HG02885 (cell line): ENCODE results near the gene NME2.
A peak's percentile ranks its signal among the peaks of the same experiment; 100 is the strongest.
"Not testable (repeated sequence)": the region's sequence is repeated elsewhere in the genome, so short reads cannot be mapped to it uniquely, and the experiment has no call there.

Experiments used
- ATAC-seq: cut with Tn5 transposase; IDR thresholded peaks from one replicate; pipeline ENCODE4 v1.9.1; 2021; ENCODE audit warnings: mild to moderate bottlenecking; ENCODE audit not compliant: unreplicated experiment, poor library complexity

Gene NME2

GRCh38 chr17:51166198-51166986 is at the start of gene NME2:
NME2 (plus strand) TSS chr17:51166411; CDS start chr17:51166831, 420 bp downstream.
- ATAC-seq: peak; percentile 89

- ATAC-seq: no peak
Measured at GRCh38 chr17:51118330-51119195, 47.6 kb upstream of the NME2 start.

DNA sequence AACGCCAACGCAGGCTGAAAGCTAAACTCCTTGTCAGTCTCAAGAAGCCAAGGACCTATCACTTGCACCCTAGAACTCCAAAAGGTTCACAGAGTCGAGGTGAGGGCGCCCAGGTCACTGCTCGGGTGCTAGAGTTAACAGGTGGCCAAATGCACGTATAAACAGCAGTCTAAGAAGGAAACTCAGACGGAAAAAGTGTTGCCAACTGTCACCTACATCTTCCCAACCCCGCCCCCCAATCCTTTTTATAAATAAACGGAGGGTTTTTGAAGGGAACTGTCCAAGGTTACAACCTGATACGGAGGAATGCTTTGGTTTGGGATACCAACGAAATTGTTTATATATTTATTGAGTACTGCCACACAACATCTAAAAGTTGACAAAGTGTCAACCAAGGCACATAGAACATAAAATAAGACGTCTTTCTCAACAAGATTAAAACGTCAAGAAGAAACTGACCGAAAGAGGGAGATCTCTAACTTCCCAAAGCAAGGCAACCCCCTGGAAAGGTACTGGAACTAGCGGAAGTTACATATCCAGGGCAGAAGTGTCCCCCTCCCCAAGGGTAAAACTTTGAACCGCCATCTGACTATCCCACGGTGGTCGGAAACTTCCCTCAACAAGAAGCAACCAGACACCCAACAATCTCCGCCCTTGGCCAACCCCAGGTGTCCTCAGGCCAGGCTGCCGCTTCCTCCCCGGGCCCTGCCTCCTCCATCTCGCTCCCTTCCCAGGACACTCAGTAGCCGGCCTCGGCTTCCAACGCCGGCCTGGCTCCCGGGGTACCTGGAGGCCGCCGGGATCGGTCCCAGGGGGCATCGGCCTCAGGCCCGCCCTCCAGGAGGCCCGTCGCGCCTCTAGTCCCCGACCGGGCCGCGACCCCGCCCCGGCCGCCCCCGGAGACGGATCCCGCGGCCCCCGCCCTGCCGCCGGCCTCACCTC is 46.5 kb upstream of the NME2 start:
- peak; percentile 28 for ATAC-seq

- peak; percentile 30 for ATAC-seq
Measured at GRCh38 chr17:51120357-51120738, 45.9 kb upstream of the NME2 start.

DNA sequence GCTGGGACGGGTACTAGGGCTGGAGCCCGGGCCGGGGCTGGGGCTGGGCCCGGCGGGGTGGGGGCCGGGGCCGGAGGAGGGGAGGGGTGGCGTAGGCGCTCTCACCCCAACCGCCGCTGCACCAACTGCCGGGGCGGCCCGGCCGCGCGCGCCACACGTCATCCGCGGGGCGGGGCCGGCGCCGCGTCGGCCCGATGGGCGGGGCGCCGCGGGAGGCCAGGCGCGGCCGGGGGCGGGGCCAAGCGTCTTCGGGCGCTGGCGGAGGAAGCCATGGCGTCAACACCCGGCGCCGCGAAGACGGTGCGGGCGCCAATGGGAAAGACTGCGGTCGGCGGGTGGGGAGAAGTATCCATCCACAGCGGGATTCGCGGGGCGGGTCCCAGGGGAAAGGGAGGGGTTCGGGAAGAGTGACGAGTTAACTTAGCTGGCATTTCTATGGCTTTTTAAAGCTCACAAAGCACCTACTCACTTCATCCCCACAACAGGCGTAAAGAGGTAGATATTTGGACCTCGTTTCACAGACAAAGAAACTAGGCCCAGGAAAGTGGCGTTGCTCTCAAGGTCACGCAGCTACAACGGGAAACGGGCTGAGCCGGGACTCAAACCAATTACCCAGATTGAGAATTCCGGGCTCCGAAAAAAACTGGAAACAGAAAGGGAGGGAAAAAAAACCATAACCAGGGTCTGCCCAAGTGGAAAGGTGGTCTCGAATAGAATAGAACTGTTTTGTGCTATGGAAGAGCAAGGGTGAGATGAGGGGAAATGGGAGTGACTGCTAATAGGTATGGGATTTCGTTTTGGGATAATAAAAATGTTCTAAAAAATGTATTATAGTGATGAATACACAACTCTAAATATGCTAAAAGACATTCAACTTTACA is 45.2 kb upstream of the NME2 start, which contains the start of gene SPAG9:
Gene SPAG9, minus strand, starts transcription at position 130 of the 881 bp plus-strand sequence. CDS start 212 bp downstream, outside the sequence.
- peak; percentile 75 for ATAC-seq

GRCh38 chr17:51121620-51122472 is 44.4 kb upstream of the NME2 start:
- ATAC-seq: peak; percentile 37

- ATAC-seq: not testable (repeated sequence)
Measured at GRCh38 chr17:51122473-51123115, 43.6 kb upstream of the NME2 start.

DNA sequence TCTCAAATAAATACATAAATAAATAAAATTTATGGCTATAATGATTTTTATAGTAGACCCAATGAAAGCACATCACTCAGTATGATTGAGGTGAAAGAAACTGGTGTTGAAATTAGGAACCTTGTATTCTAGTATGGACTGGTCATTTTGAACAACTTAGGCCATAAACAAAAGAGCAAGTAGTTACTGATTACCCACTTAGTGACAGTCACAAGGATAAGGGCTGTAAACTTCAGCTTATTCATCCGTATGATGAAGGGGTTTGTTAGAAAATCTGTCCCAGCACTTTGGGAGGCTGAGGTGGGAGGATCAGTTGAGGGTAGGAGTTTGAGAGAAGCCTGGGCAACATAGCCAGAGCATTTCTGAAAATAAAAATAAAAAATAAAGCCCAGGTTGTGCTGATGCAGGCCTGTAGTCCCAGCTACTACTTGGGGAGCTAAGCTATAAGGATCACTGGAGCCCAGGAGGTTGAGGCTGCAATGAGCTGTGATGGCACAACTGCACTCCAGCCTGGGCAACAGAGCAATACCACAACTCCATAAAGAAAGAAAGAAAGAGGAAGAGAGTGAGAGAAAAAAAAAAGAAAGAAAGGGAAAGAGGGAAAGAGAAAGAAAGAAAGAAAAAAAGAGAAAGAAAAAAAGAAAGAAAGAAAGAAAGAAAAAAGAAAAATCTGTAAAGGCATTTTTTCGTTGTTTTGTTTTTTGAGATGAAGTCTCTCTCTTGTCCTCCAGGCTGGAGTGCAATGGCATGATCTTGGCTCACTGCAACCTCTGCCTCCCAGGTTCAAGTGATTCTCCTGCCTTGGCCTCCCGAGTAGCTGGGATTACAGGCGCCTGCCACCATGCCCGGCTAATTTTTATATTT is 41.3 kb upstream of the NME2 start:
- no peak for ATAC-seq

DNA sequence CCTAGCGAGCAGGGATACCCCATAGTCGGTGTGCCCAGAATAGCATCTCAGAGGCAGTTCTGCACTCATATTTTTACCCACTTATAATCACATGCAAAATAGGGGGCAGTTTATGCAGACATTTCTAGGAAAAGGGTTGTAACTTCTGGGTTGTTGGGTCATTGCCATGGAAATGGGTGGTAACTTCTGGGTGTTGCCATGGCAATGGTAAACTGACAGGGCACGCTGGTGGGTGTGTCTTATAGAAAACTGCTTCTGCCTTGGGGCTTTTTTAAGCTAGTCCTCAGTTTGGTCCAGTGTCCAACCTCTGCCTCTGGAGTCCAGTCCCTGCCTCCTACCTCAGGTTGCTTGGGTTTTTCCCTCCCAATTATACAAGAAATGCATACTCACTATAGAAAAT is 38.1 kb upstream of the NME2 start:
- ATAC-seq: no peak

- no peak for ATAC-seq
Measured at GRCh38 chr17:51132964-51133319, 33.3 kb upstream of the NME2 start.

DNA sequence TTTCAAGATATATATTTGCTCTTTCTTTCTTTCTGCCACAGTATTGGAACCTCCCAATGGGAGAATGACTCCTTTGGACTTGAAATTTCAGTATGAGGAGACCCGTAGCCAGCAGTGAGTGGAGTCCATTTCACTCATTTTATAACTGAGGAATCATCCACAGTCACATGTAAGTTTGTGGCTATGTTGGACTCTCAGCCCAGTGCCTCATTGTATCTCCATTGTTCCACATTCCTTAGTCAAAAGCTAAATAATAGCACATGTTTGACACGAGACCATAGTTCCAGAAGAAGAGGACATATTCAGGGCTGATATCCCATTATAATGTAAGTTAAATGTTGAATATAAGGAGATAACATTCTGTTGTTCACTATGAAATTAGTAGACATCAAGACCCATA is 32.8 kb upstream of the NME2 start:
- ATAC-seq: no peak

DNA sequence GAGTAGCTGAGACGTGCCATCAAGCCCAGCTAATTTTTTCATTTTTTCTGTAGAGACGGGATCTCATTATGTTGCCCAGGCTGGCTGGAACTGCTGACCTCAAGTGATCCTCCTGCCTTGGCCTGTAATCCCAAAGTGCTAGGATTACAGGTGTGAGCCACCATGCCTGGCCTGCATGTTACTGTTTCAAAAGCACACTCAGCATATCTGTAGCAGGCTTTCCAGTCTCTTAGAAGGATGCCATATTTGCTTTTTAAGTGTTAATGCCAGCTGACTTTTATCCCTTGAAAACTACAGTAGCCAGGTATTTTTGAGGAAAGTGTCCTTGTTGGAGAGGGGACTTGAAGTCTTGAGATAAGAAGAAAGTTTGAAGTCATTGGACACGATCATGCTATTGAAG is 30.3 kb upstream of the NME2 start:
- ATAC-seq: no peak

DNA sequence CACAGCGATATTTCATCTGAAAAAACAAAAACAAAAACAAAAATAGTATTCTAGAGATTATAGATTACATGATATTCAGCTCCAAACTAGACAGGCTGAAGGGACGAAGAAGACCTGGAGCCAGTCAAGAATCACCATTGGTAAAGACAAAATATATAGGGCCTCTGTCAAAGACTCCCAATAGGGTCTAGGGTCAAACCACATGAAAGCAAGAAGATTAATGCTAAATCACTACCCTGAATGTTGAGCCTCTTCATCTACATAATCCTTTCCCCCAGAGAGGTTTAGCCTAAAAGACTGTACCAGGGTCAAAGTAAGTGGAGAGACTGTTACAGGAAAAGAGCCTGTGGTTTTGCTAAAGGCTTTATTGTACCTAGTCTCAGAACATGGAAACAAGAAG is 23.6 kb upstream of the NME2 start:
- no peak for ATAC-seq

GRCh38 chr17:51144266-51145022 is 21.8 kb upstream of the NME2 start:
- no peak for ATAC-seq

DNA sequence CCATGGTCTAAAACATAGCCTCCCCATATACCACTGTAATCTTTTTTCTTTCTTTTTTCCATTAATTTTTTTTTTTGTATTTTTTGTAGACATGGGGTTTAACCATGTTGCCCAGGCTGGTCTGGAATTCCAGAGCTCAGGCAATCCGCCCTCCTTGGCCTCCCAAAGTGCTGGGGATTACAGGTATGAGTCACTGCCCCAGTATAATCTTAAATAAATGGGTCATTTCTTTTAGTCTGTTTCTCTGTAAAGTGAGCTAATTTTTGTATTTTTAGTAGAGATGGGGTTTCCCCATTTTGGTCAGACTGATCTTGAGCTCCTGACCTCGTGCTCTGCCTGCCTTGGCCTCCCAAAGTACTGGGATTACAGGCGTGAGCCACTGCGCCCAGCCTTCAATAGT is 18.6 kb upstream of the NME2 start:
- ATAC-seq: no peak

DNA sequence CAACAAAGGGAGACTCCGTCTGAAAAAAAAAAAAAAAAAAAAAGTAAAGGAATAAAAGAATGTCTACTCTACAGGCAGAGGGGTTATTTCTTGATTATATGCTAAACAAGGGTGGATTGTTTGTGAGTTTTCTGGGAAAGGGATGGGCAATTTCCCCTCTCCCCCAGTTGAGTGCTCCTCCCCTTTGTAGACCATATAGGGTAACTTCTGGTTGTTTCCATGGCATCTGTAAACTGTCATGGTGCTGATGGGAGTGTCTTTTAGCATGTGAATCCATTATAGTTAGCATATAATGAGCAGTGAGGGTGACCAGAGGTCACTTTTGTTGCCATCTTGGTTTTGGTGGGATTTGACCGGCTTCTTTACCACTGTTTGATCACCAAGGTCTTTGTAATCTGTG is 17.0 kb upstream of the NME2 start:
- ATAC-seq: no peak
